HAP-1 (cell line): Measurements from ENCODE around the gene NETO2.
A peak's percentile ranks its signal among the peaks of the same experiment; 100 is the strongest.

Experiments
- DNase-seq, 2 experiments: peaks; one replicate each; pipeline ENCODE4 v3.0.0-alpha.2; 2016 to 2020; ENCODE audit warnings: low spot score in 2 of 2
- H3K27me3 ChIP-seq: fragments of 250-450 bp; sonication (Bioruptor Pico); 2 replicates; pipeline ENCODE4 v1.5.1; 2020; ENCODE audit warnings: low read depth, mild to moderate bottlenecking, moderate library complexity
- H3K36me3 ChIP-seq: fragments of 250-450 bp; sonication (Bioruptor Pico); replicated peaks from 2 replicates; pipeline ENCODE4 v1.5.1; 2020; ENCODE audit warnings: mild to moderate bottlenecking
- H3K4me1 ChIP-seq: fragments of 250-450 bp; sonication (Bioruptor Pico); 2 replicates; pipeline ENCODE4 v1.5.1; 2020; ENCODE audit warnings: mild to moderate bottlenecking
- H3K4me3 ChIP-seq: fragments of 250-450 bp; sonication (Bioruptor Pico); 2 replicates; pipeline ENCODE4 v1.5.1; 2020; ENCODE audit warnings: mild to moderate bottlenecking, moderate library complexity
- H3K9me3 ChIP-seq: fragments of 250-450 bp; sonication (Bioruptor Pico); 2 replicates; pipeline ENCODE4 v1.5.1; 2020; ENCODE audit warnings: mild to moderate bottlenecking, moderate library complexity
- in situ Hi-C: fragments of 300-500 bp; cut with MboI; formaldehyde crosslinking; loops from 3 replicates; pipeline ENCODE4 v1.14.3; 2020; ENCODE audit warnings: low sequenced_read_pairs, inconsistent platforms, mixed read lengths

Gene NETO2

DNA sequence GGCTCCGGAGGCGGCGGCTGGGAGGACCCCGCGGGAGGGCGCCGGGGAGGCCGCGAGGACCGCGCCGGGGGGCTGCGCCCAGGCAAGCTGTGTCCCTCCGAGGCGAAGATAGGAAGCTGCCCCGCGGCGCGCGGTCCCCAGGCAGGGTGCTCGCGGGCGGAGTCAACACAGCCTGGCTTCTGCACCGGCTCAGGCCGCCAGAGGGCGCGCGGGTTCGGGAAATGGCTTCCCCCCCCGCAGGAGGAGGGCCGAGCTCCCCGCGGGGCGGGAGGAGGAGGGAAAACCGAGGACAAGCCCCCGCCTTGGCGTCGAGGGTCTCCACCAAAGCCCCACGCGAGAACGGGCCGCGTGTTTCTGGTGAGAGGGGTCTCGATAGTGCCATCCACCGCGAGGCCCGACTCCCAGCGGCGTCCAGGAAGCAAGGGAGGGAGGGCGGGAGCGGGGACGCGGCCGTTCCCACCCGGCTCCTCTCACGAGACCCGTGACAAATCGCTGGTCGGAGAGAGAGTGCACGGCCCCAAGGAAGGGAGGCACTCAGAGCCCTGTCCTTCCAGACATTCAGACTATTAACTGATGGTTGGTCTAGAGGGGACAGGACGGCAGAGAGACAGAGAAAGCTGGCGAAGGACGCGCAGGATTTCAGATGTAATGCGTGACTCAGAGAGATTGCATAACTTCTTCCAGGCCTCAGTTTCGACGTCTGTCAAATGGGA lies 105.8 kb downstream of the NETO2 start:
- DNase-seq: peak; percentile 76 to 95
- Histone ChIP-seq H3K36me3 (no peaks in the 10 kb centered on the region), H3K27me3 (no peaks in the 10 kb centered on the region), H3K4me1 (peaks cover 4% of the 10 kb centered on the region; the same call in 1 of the 2 replicates), H3K9me3 (no peaks in the 10 kb centered on the region), H3K4me3 (peak overlapping the region; percentile 44)
- in situ Hi-C loops: loop anchor here (10.0 kb wide), 1 partner anchor 1127 kb away; no protein-coding TSS in a partner anchor

DNA sequence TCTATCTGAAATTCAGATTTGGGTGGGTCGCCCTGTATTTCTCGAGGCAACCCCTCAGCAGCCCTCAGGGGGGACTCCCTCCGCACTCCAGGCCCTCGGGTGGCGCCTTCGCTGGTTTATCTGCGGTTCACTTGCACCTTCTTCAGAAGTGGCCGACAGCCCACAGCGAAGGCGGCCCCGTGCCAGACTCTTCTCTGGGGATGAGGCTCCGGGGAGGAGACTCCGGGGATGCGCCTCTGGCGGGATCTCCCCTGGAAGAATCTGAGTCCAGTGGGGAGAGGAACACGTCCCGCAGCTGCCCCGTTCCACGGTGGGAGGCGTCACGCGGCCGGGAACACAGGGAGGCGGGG lies 106.4 kb downstream of the NETO2 start:
- Histone ChIP-seq H3K4me3 (peak overlapping the region; percentile 44), H3K27me3 (no peaks in the 10 kb centered on the region), H3K4me1 (peaks cover 4% of the 10 kb centered on the region; the same call in 1 of the 2 replicates), H3K36me3 (no peaks in the 10 kb centered on the region), H3K9me3 (no peaks in the 10 kb centered on the region)
- peak in 1 of 2 experiments; percentile 59 for DNase-seq
- in situ Hi-C loops: loop anchor here (10.0 kb wide), 1 partner anchor 1127 kb away; no protein-coding TSS in a partner anchor

DNA sequence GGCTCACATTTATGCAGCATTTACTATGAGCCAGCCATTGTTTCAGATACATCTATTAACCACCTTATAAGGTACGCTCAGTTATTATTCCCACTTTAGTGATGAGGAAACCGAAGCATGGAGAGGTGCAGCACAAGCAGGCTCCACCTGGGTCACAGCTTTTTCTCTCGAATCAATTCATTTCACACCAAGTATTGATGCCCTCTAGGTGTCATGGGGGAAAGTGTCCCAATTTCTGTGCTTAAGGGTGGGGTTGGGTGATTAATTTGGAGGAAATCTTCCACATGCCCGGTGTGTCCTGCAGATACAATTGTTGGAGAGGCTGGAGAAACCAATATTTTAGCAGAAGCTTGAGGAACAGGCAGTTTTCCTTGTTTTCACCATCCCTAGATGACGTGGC lies 107.5 kb downstream of the NETO2 start:
- DNase-seq: no peak
- H3K4me1 ChIP-seq: peaks cover 4% of the 10 kb centered on the region; the same call in 1 of the 2 replicates
- no peak overlapping the region for H3K4me3 ChIP-seq
- H3K36me3 ChIP-seq: no peaks in the 10 kb centered on the region
- no peaks in the 10 kb centered on the region for H3K27me3 ChIP-seq
- in situ Hi-C loops: loop anchor here (10.0 kb wide), 1 partner anchor 1129 kb away; no protein-coding TSS in a partner anchor
- H3K9me3 ChIP-seq: no peaks in the 10 kb centered on the region

DNA sequence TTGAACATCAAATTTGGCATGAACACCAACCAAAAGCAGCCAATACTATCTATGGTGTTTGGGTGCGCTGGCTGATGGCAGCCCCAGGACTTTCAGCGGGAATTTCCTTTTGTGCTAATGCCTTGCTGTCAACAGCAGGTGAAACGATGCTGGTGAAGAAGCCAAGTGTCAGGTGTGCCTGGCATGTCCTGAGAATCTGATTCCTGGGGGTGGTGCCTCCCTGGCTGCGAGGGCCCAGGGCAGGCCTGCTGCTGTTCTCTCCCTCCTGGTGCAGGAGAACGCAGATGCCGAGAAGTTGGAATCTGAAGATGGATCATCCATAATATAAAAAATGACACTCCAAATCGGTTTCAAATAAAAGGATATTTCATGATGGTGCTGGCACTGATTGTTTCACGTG lies 108.3 kb downstream of the NETO2 start:
- no peaks in the 10 kb centered on the region for H3K36me3 ChIP-seq
- H3K4me3 ChIP-seq: no peak overlapping the region
- DNase-seq: no peak
- in situ Hi-C loops: loop anchor here (10.0 kb wide), 1 partner anchor 1129 kb away; no protein-coding TSS in a partner anchor
- H3K4me1 ChIP-seq: peaks cover 4% of the 10 kb centered on the region; the same call in 1 of the 2 replicates
- H3K27me3 ChIP-seq: no peaks in the 10 kb centered on the region
- no peaks in the 10 kb centered on the region for H3K9me3 ChIP-seq

DNA sequence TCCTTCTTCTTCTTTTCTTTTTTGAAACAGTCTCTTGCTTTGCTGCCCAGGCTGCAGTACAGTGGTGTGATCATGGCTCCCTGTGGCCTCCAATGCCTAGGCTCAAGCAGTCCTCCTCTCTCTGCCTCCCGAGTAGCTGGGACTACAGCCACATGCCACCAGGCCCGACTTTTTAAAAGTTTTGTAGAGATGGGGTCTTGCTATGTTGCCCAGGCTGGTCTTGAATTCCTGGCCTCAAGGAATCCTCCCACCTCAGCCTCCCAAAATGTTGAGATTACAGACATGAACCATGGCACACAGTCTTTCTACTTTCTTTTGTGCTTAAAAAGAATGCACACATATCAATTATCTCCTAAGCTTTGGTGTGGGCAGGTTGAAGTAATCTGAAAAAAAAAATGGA lies 109.3 kb downstream of the NETO2 start:
- DNase-seq: no peak
- in situ Hi-C loops: loop anchor here (10.0 kb wide), 1 partner anchor 1130 kb away; no protein-coding TSS in a partner anchor

DNA sequence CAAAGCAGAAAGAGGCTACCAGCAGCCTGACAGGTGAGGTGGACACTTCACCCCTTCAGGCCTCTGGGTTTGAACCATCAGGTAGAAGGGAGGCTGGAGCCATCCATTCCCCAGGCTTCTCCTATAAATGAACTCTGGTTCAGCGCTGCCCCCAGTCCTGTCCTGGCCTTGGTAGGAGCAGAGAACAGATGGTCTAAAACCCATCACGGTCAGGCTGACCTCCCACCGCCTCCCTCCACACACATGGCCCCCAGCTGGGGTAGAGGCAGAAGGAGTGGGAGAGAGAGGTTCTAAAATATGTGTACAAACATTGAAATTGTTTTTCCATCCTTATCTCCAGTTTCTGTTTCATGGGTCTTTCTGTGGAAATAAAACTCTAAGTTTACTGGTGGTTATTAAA lies 110.6 kb downstream of the NETO2 start:
- Histone ChIP-seq H3K9me3 (no peaks in the 10 kb centered on the region), H3K4me1 (peaks cover 4% of the 10 kb centered on the region; the same call in 1 of the 2 replicates), H3K4me3 (no peak overlapping the region), H3K36me3 (no peaks in the 10 kb centered on the region), H3K27me3 (no peaks in the 10 kb centered on the region)
- in situ Hi-C loops: loop anchor here (10.0 kb wide), 1 partner anchor 1132 kb away; no protein-coding TSS in a partner anchor
- DNase-seq: no peak

More for the DNA sequence above, 109.3 kb downstream of the NETO2 start:
- H3K36me3 ChIP-seq: no peaks in the 10 kb centered on the region
- no peak overlapping the region for H3K4me3 ChIP-seq
- H3K9me3 ChIP-seq: no peaks in the 10 kb centered on the region
- H3K27me3 ChIP-seq: no peaks in the 10 kb centered on the region
- peaks cover 4% of the 10 kb centered on the region; the same call in 1 of the 2 replicates for H3K4me1 ChIP-seq

DNA sequence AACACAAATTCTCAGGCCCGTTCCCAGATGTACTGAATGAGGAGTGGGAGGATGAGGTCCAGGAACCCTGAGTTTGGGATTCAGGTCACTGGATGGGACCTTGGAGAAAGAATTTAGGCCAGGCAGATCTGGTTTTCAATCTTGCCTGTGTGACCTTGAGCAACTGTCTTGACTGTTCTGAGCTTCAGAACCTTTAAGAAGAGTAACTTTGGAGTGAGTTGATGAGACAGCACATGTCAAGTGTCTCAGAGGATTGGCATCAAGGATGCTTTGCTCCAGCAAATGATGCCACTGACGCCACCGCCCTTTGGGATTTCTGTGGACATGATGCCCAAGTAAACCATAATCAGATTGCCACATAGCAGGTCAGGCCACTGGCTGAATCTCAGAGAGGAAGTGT lies 114.0 kb downstream of the NETO2 start:
- H3K9me3 ChIP-seq: no peaks in the 10 kb centered on the region
- H3K4me3 ChIP-seq: no peak overlapping the region
- in situ Hi-C loops: loop anchor here (10.0 kb wide), 1 partner anchor 1135 kb away; no protein-coding TSS in a partner anchor
- no peaks in the 10 kb centered on the region for H3K4me1 ChIP-seq
- no peaks in the 10 kb centered on the region for H3K27me3 ChIP-seq
- no peak for DNase-seq
- no peaks in the 10 kb centered on the region for H3K36me3 ChIP-seq

DNA sequence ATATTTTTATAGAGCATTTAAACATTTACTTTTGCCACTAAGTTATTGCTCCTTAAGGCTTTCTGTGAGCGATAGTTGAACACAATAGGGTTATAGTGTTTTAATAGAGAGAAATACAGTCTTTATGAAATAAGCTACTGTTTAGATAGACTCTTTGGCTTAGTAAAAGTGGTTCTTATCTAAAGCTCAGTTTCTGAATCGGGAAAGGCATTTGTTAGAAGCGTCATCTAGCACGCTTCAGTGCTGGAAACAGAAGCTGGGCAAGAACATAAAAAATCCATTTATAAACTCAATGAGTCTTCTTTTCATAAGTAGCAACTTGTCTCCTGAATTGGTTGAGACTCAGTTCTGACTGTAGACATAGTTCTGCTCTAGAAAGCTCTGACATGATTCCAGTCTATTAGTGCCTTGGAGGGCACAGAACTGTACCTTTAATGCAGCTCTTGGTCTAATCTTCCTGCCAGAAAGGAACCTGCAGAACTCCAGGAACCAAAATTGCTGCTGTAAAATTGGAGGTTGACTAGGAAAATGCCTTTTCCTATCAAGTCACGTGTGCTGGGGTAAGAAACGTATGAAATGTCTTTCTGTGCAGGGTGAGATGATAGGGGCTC lies 114.9 kb downstream of the NETO2 start:
- no peak overlapping the region for H3K4me3 ChIP-seq
- in situ Hi-C loops: no loop called here
- no peaks in the 10 kb centered on the region for H3K9me3 ChIP-seq
- no peaks in the 10 kb centered on the region for H3K4me1 ChIP-seq
- H3K36me3 ChIP-seq: no peaks in the 10 kb centered on the region
- DNase-seq: no peak
- H3K27me3 ChIP-seq: no peaks in the 10 kb centered on the region
